HEK293 (cell line): ENCODE measurements around the gene ZNF19.

Experiments
- CTCF ChIA-PET: fragments of 350-600 bp; formaldehyde crosslinking; extraction: SDS; loops from one replicate; lab custom pipeline; 2021; ENCODE audit warnings: antibody characterized with exemption; lab: Yijun Ruan, JAX
- POLR2A ChIA-PET: fragments of 300-600 bp; formaldehyde crosslinking; extraction: SDS; loops from one replicate; lab custom pipeline; 2020; ENCODE audit warnings: antibody characterized with exemption, inconsistent platforms; lab: Yijun Ruan, JAX
- H3K27ac ChIP-seq: fragments of 200-500 bp; sonication (Bioruptor generic); 2 replicates; pipeline ENCODE4 v1.5.1; 2014; ENCODE audit warnings: low read depth, low read length, control low read depth, inconsistent platforms; ENCODE audit errors: extremely low read depth
- H3K36me3 ChIP-seq, 2 experiments: fragments of 200-500 bp in 1 of 2; sonication (Bioruptor generic) in 1 of 2; 1 replicate in 1 of 2; 2 replicates in 1 of 2; pipeline ENCODE4 v1.5.1; 2014 to 2017; ENCODE audit warnings: inconsistent platforms in 2 of 2, low read length in 2 of 2; ENCODE audit not compliant: control insufficient read depth in 2 of 2, insufficient read depth in 1 of 2
- H3K4me1 ChIP-seq: fragments of 200-500 bp; sonication (Bioruptor generic); 2 replicates; pipeline ENCODE4 v1.5.1; 2014; ENCODE audit warnings: mild to moderate bottlenecking, low read length, inconsistent platforms; ENCODE audit not compliant: control insufficient read depth, insufficient read depth
- H3K4me3 ChIP-seq: 2 replicates; pipeline ENCODE4 v1.5.1; 2011; ENCODE audit warnings: low read depth, mild to moderate bottlenecking, control low read depth, low read length, moderate library complexity
- H3K9me3 ChIP-seq: fragments of 200-500 bp; sonication (Bioruptor generic); 2 replicates; pipeline ENCODE4 v1.5.1; 2014; ENCODE audit warnings: low read depth, low read length, inconsistent platforms; ENCODE audit not compliant: control insufficient read depth, insufficient read depth
- GLIS2 ChIP-seq: fragments of 450-650 bp; formaldehyde crosslinking; IDR thresholded peaks from 2 replicates; pipeline ENCODE4 v1.5.1; 2016; ENCODE audit warnings: missing biosample characterization, missing genetic modification characterization
- RBAK ChIP-seq: fragments of 450-650 bp; formaldehyde crosslinking; IDR thresholded peaks from 2 replicates; pipeline ENCODE4 v1.5.1; 2016; ENCODE audit warnings: missing biosample characterization, missing genetic modification characterization
- SP7 ChIP-seq: fragments of 450-650 bp; formaldehyde crosslinking; IDR thresholded peaks from 2 replicates; pipeline ENCODE4 v1.5.1; 2016; ENCODE audit warnings: missing biosample characterization, missing genetic modification characterization
- ZBTB21 ChIP-seq: fragments of 450-650 bp; formaldehyde crosslinking; IDR thresholded peaks from 2 replicates; pipeline ENCODE4 v1.5.1; 2017; ENCODE audit warnings: missing biosample characterization, missing genetic modification characterization
- ZBTB8A ChIP-seq: fragments of 450-650 bp; formaldehyde crosslinking; IDR thresholded peaks from 2 replicates; pipeline ENCODE4 v1.5.1; 2016; ENCODE audit warnings: missing biosample characterization, missing genetic modification characterization
- ZEB2 ChIP-seq: fragments of 450-650 bp; formaldehyde crosslinking; IDR thresholded peaks from 2 replicates; pipeline ENCODE4 v1.5.1; 2016; ENCODE audit warnings: missing biosample characterization, missing genetic modification characterization
- ZNF157 ChIP-seq: fragments of 450-650 bp; formaldehyde crosslinking; IDR thresholded peaks from 2 replicates; pipeline ENCODE4 v1.5.1; 2016; ENCODE audit warnings: missing biosample characterization, missing genetic modification characterization
- ZNF202 ChIP-seq: fragments of 450-650 bp; formaldehyde crosslinking; IDR thresholded peaks from 2 replicates; pipeline ENCODE4 v1.5.1; 2016; ENCODE audit warnings: missing biosample characterization, missing genetic modification characterization, borderline replicate concordance
- ZNF350 ChIP-seq: fragments of 450-650 bp; formaldehyde crosslinking; IDR thresholded peaks from 2 replicates; pipeline ENCODE4 v1.5.0; 2017; ENCODE audit warnings: missing biosample characterization, mild to moderate bottlenecking, missing genetic modification characterization
- ZNF366 ChIP-seq: fragments of 450-650 bp; formaldehyde crosslinking; conservative IDR thresholded peaks from 2 replicates; pipeline ENCODE4 v1.5.1; 2016; ENCODE audit warnings: missing biosample characterization, missing genetic modification characterization
- ZNF423 ChIP-seq: fragments of 450-650 bp; formaldehyde crosslinking; IDR thresholded peaks from 2 replicates; pipeline ENCODE4 v1.5.1; 2016; ENCODE audit warnings: missing biosample characterization, missing genetic modification characterization
- ZNF529 ChIP-seq: fragments of 450-650 bp; formaldehyde crosslinking; IDR thresholded peaks from 2 replicates; pipeline ENCODE4 v1.5.1; 2017; ENCODE audit warnings: missing genetic modification characterization, missing biosample characterization; ENCODE audit not compliant: insufficient replicate concordance
- ZNF596 ChIP-seq: fragments of 450-650 bp; IDR thresholded peaks from 2 replicates; pipeline ENCODE4 v1.5.0; 2018; ENCODE audit warnings: missing biosample characterization, mild to moderate bottlenecking, missing genetic modification characterization, moderate library complexity
- ZNF600 ChIP-seq: fragments of 450-650 bp; formaldehyde crosslinking; IDR thresholded peaks from 2 replicates; pipeline ENCODE4 v1.5.1; 2016; ENCODE audit warnings: missing biosample characterization, missing genetic modification characterization
- ZNF670 ChIP-seq: fragments of 450-650 bp; formaldehyde crosslinking; IDR thresholded peaks from 2 replicates; pipeline ENCODE4 v1.5.1; 2016; ENCODE audit warnings: missing biosample characterization, missing genetic modification characterization, low read depth
- ZNF768 ChIP-seq: fragments of 450-650 bp; formaldehyde crosslinking; IDR thresholded peaks from 2 replicates; pipeline ENCODE4 v1.5.1; 2018; ENCODE audit warnings: missing biosample characterization, mild to moderate bottlenecking, missing genetic modification characterization
- TF ChIP-seq, protein P1 (sequence below): fragments of 450-650 bp; formaldehyde crosslinking; IDR thresholded peaks from 2 replicates; pipeline ENCODE4 v1.5.1; 2016; ENCODE audit warnings: missing biosample characterization, missing genetic modification characterization
- TF ChIP-seq, protein P2 (sequence below): fragments of 450-650 bp; formaldehyde crosslinking; IDR thresholded peaks from 2 replicates; pipeline ENCODE4 v1.5.1; 2017; ENCODE audit warnings: missing biosample characterization, missing genetic modification characterization
- TF ChIP-seq, protein P3 (sequence below): fragments of 450-650 bp; formaldehyde crosslinking; IDR thresholded peaks from 2 replicates; pipeline ENCODE4 v1.5.1; 2016; ENCODE audit warnings: missing biosample characterization, missing genetic modification characterization
- TF ChIP-seq, protein P4 (sequence below): fragments of 450-650 bp; formaldehyde crosslinking; IDR thresholded peaks from 2 replicates; pipeline ENCODE4 v1.5.1; 2016; ENCODE audit warnings: missing biosample characterization, missing genetic modification characterization, low read depth
- TF ChIP-seq, protein P5 (sequence below): fragments of 450-650 bp; formaldehyde crosslinking; IDR thresholded peaks from 2 replicates; pipeline ENCODE4 v1.5.1; 2016; ENCODE audit warnings: missing biosample characterization, missing genetic modification characterization
- TF ChIP-seq, protein P6 (sequence below): fragments of 450-650 bp; formaldehyde crosslinking; IDR thresholded peaks from 2 replicates; pipeline ENCODE4 v1.5.1; 2017; ENCODE audit warnings: missing biosample characterization, mild to moderate bottlenecking, missing genetic modification characterization, moderate library complexity

ZNF19 gene

DNA sequence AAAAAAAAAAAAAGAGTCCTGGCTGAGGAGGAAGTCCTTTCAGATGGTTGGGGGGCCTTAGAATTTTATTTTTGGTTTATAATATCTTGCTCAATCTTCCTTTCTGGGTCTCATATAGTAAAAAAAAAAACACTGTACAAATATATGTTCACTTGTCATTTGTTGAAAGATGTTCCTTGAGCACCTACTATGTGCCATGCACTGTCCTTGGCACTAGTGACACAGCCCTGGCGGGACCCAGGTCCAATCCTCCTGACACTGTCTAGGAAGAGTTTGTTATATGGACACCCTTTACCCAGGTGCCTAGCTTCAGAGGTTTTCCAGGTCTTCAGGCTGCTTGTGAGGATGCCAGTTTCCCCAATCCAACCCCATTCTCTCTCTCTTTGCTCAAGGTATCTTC lies 39.1 kb upstream of the ZNF19 start (continued):
- TF ChIP-seq, protein P1, sequence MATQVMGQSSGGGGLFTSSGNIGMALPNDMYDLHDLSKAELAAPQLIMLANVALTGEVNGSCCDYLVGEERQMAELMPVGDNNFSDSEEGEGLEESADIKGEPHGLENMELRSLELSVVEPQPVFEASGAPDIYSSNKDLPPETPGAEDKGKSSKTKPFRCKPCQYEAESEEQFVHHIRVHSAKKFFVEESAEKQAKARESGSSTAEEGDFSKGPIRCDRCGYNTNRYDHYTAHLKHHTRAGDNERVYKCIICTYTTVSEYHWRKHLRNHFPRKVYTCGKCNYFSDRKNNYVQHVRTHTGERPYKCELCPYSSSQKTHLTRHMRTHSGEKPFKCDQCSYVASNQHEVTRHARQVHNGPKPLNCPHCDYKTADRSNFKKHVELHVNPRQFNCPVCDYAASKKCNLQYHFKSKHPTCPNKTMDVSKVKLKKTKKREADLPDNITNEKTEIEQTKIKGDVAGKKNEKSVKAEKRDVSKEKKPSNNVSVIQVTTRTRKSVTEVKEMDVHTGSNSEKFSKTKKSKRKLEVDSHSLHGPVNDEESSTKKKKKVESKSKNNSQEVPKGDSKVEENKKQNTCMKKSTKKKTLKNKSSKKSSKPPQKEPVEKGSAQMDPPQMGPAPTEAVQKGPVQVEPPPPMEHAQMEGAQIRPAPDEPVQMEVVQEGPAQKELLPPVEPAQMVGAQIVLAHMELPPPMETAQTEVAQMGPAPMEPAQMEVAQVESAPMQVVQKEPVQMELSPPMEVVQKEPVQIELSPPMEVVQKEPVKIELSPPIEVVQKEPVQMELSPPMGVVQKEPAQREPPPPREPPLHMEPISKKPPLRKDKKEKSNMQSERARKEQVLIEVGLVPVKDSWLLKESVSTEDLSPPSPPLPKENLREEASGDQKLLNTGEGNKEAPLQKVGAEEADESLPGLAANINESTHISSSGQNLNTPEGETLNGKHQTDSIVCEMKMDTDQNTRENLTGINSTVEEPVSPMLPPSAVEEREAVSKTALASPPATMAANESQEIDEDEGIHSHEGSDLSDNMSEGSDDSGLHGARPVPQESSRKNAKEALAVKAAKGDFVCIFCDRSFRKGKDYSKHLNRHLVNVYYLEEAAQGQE (tag by site-specific recombination): no peak
- TF ChIP-seq ZBTB8A (tag by site-specific recombination) (no peak), ZNF529 (tag by site-specific recombination) (no peak), ZNF202 (tag by site-specific recombination) (no peak), SP7 (tag by site-specific recombination) (no peak), ZNF350 (tag by site-specific recombination) (no peak), GLIS2 (tag by site-specific recombination) (no peak), ZEB2 (no peak)
- TF ChIP-seq, protein P2, sequence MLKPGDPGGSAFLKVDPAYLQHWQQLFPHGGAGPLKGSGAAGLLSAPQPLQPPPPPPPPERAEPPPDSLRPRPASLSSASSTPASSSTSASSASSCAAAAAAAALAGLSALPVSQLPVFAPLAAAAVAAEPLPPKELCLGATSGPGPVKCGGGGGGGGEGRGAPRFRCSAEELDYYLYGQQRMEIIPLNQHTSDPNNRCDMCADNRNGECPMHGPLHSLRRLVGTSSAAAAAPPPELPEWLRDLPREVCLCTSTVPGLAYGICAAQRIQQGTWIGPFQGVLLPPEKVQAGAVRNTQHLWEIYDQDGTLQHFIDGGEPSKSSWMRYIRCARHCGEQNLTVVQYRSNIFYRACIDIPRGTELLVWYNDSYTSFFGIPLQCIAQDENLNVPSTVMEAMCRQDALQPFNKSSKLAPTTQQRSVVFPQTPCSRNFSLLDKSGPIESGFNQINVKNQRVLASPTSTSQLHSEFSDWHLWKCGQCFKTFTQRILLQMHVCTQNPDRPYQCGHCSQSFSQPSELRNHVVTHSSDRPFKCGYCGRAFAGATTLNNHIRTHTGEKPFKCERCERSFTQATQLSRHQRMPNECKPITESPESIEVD (tag by site-specific recombination): no peak
- TF ChIP-seq, protein P3, sequence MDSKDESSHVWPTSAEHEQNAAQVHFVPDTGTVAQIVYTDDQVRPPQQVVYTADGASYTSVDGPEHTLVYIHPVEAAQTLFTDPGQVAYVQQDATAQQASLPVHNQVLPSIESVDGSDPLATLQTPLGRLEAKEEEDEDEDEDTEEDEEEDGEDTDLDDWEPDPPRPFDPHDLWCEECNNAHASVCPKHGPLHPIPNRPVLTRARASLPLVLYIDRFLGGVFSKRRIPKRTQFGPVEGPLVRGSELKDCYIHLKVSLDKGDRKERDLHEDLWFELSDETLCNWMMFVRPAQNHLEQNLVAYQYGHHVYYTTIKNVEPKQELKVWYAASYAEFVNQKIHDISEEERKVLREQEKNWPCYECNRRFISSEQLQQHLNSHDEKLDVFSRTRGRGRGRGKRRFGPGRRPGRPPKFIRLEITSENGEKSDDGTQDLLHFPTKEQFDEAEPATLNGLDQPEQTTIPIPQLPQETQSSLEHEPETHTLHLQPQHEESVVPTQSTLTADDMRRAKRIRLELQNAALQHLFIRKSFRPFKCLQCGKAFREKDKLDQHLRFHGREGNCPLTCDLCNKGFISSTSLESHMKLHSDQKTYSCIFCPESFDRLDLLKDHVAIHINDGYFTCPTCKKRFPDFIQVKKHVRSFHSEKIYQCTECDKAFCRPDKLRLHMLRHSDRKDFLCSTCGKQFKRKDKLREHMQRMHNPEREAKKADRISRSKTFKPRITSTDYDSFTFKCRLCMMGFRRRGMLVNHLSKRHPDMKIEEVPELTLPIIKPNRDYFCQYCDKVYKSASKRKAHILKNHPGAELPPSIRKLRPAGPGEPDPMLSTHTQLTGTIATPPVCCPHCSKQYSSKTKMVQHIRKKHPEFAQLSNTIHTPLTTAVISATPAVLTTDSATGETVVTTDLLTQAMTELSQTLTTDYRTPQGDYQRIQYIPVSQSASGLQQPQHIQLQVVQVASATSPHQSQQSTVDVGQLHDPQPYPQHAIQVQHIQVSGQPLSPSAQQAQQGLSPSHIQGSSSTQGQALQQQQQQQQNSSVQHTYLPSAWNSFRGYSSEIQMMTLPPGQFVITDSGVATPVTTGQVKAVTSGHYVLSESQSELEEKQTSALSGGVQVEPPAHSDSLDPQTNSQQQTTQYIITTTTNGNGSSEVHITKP (tag by site-specific recombination): no peak

DNA sequence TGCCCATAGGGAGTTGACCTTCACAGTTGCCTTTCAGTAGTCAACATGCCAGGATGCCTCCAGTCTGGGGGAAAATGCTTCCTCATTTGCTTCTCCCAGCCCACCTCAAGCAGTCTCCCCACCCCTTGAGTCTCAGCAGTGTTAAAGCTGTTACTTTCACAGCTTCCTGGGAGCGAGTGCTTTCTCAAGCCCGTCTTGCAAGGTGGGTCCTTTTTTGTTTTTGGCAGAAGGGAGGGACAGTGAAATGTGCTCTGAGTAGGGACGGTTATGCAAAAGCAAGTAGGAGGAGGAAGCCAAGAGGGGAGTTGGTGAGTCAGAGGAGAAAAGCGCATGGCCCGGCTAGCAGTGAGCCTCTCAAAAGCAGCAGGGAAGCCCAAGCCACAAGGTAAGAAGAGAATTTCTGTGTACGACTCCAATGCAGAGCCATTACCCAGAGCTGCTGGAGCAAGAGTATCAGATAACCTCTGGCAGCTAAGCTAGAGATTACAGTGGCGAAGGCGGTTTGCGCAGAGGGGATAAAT lies 37.0 kb upstream of the ZNF19 start, which contains the start of gene CHST4:
Gene CHST4 (plus strand): TSS at position 316 of the 521 bp plus-strand sequence. CDS start 10,252 bp downstream, outside the sequence.
- H3K36me3 ChIP-seq: no peaks in the 10 kb centered on the region
- CTCF ChIA-PET: interaction anchor here (0.7 to 2.6 kb wide), 8 partner anchors 12 to 268 kb away, joined by 3 to 18 read pairs (median 4); no protein-coding TSS in a partner anchor
- peaks cover 6% of the 10 kb centered on the region for H3K4me1 ChIP-seq
- H3K4me3 ChIP-seq: peak within 1 kb of the TSS; percentile 17
- no peak within 1 kb of the TSS; the same call in 1 of the 2 replicates for H3K27ac ChIP-seq
- POLR2A ChIA-PET: interaction anchor here (2.0 kb wide), 1 partner anchor 39 kb away, joined by 11 read pairs; no protein-coding TSS in a partner anchor
- no peaks in the 10 kb centered on the region for H3K9me3 ChIP-seq
- no peak for TF ChIP-seq ZNF157 (tag by site-specific recombination)
- TF ChIP-seq, protein P4, sequence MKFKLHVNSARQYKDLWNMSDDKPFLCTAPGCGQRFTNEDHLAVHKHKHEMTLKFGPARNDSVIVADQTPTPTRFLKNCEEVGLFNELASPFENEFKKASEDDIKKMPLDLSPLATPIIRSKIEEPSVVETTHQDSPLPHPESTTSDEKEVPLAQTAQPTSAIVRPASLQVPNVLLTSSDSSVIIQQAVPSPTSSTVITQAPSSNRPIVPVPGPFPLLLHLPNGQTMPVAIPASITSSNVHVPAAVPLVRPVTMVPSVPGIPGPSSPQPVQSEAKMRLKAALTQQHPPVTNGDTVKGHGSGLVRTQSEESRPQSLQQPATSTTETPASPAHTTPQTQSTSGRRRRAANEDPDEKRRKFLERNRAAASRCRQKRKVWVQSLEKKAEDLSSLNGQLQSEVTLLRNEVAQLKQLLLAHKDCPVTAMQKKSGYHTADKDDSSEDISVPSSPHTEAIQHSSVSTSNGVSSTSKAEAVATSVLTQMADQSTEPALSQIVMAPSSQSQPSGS: no peak
- TF ChIP-seq, protein P5, sequence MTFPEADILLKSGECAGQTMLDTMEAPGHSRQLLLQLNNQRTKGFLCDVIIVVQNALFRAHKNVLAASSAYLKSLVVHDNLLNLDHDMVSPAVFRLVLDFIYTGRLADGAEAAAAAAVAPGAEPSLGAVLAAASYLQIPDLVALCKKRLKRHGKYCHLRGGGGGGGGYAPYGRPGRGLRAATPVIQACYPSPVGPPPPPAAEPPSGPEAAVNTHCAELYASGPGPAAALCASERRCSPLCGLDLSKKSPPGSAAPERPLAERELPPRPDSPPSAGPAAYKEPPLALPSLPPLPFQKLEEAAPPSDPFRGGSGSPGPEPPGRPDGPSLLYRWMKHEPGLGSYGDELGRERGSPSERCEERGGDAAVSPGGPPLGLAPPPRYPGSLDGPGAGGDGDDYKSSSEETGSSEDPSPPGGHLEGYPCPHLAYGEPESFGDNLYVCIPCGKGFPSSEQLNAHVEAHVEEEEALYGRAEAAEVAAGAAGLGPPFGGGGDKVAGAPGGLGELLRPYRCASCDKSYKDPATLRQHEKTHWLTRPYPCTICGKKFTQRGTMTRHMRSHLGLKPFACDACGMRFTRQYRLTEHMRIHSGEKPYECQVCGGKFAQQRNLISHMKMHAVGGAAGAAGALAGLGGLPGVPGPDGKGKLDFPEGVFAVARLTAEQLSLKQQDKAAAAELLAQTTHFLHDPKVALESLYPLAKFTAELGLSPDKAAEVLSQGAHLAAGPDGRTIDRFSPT: no peak
- TF ChIP-seq ZNF768: no peak
- no peak for TF ChIP-seq ZEB2
- no peak for TF ChIP-seq ZNF596
- TF ChIP-seq ZNF423 (tag by site-specific recombination): no peak
- no peak for TF ChIP-seq RBAK (tag by site-specific recombination)
- TF ChIP-seq ZNF600 (tag by site-specific recombination): peak; percentile 89
- no peak for TF ChIP-seq ZNF670 (tag by site-specific recombination)
- TF ChIP-seq, protein P6, sequence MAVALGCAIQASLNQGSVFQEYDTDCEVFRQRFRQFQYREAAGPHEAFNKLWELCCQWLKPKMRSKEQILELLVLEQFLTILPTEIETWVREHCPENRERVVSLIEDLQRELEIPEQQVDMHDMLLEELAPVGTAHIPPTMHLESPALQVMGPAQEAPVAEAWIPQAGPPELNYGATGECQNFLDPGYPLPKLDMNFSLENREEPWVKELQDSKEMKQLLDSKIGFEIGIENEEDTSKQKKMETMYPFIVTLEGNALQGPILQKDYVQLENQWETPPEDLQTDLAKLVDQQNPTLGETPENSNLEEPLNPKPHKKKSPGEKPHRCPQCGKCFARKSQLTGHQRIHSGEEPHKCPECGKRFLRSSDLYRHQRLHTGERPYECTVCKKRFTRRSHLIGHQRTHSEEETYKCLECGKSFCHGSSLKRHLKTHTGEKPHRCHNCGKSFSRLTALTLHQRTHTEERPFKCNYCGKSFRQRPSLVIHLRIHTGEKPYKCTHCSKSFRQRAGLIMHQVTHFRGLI (tag by site-specific recombination): peak; percentile 44; the same call in 1 of the 2 replicates
- TF ChIP-seq ZBTB21 (tag by site-specific recombination): no peak; the same call in 1 of the 2 replicates
- peak; percentile 52 for TF ChIP-seq ZNF366 (tag by site-specific recombination)
